SK-N-SH (cell line): ENCODE results near the gene CLCN5. TPM values are rescaled to one million over a fixed set of nuclear protein-coding genes. Genes with fewer than 3 reads are reported as not detected.

Source experiments
- CTCF ChIA-PET: fragments of 300-600, 350-600 bp; formaldehyde crosslinking; extraction: SDS; loops from one replicate; lab custom pipeline; 2021; lab: Yijun Ruan, JAX
- POLR2A ChIA-PET: fragments of 350-600 bp; sonication (Branson Sonifier 250); formaldehyde crosslinking; extraction: SDS; loops from one replicate; lab custom pipeline; 2020; ENCODE audit warnings: antibody characterized with exemption, inconsistent platforms; lab: Yijun Ruan, JAX
- DNase-seq: peaks from one replicate; pipeline ENCODE4 v3.0.0; 2012
- H2AFZ ChIP-seq: fragments of 200-600 bp; sonication (generic); 2 replicates; pipeline ENCODE4 v1.8.1; 2016; ENCODE audit warnings: antibody characterized with exemption, mild to moderate bottlenecking, low read depth
- H3F3A ChIP-seq: fragments of 200-600 bp; sonication (generic); replicated peaks from 2 replicates; pipeline ENCODE3; 2016; ENCODE audit warnings: antibody characterized with exemption, mild to moderate bottlenecking; ENCODE audit not compliant: insufficient read depth
- H3K27ac ChIP-seq, 2 experiments: fragments of 200-500 bp in 1 of 2; fragments of 200-600 bp in 1 of 2; sonication (Bioruptor generic) in 1 of 2; sonication (generic), shearing (Covaris generic) in 1 of 2; 2 replicates each; pipeline versions ENCODE4 v1.5.1 to v1.6.1; 2014 to 2016; ENCODE audit warnings: low read depth in 2 of 2, inconsistent platforms in 1 of 2, low read length in 1 of 2, mild to moderate bottlenecking in 1 of 2, mixed read lengths in 1 of 2
- H3K27me3 ChIP-seq: fragments of 200-600 bp; sonication (generic), shearing (Covaris generic); 2 replicates; pipeline ENCODE4 v1.6.1; 2016; ENCODE audit warnings: mixed run types; ENCODE audit not compliant: insufficient read depth
- H3K36me3 ChIP-seq, 2 experiments: fragments of 200-500 bp in 1 of 2; fragments of 200-600 bp in 1 of 2; sonication (Bioruptor generic) in 1 of 2; sonication (generic) in 1 of 2; replicated peaks in 1 of 2; 2 replicates each; pipeline versions ENCODE3 to v1.5.1; 2014 to 2016; ENCODE audit warnings: low read length in 1 of 2, mild to moderate bottlenecking in 1 of 2; ENCODE audit not compliant: insufficient read depth in 2 of 2, control insufficient read depth in 1 of 2
- H3K4me1 ChIP-seq, 2 experiments: fragments of 200-500 bp in 1 of 2; fragments of 200-600 bp in 1 of 2; sonication (Bioruptor generic) in 1 of 2; sonication (generic), shearing (Covaris generic) in 1 of 2; 2 replicates each; pipeline versions ENCODE4 v1.5.1 to v1.6.1; 2014 to 2016; ENCODE audit warnings: low read depth in 1 of 2, low read length in 1 of 2, mixed run types in 1 of 2; ENCODE audit not compliant: insufficient read depth in 2 of 2, control insufficient read depth in 1 of 2
- H3K4me2 ChIP-seq: fragments of 200-600 bp; sonication (generic), shearing (Covaris generic); 2 replicates; pipeline ENCODE4 v1.6.1; 2017; ENCODE audit warnings: mixed run types
- H3K4me3 ChIP-seq, 2 experiments: fragments of 200-500 bp in 1 of 2; fragments of 200-600 bp in 1 of 2; sonication (Bioruptor generic) in 1 of 2; sonication (generic), shearing (Covaris generic) in 1 of 2; 2 replicates each; pipeline versions ENCODE4 v1.5.1 to v1.8.1; 2014 to 2016; ENCODE audit warnings: low read depth in 2 of 2, inconsistent platforms in 1 of 2, low read length in 1 of 2, mild to moderate bottlenecking in 1 of 2, mixed read lengths in 1 of 2, moderate library complexity in 1 of 2
- H3K79me2 ChIP-seq: fragments of 200-600 bp; sonication (generic); 2 replicates; pipeline ENCODE4 v1.8.1; 2017; ENCODE audit warnings: mild to moderate bottlenecking; ENCODE audit not compliant: insufficient read depth
- H3K9ac ChIP-seq: fragments of 200-600 bp; sonication (generic); 2 replicates; pipeline ENCODE4 v1.6.1; 2017; ENCODE audit warnings: mixed run types
- H3K9me2 ChIP-seq: fragments of 200-600 bp; sonication (generic); 2 replicates; pipeline ENCODE4 v1.6.1; 2017; ENCODE audit warnings: mixed run types
- H3K9me3 ChIP-seq: fragments of 200-600 bp; sonication (generic); 2 replicates; pipeline ENCODE4 v1.6.1; 2017; ENCODE audit warnings: mixed run types, mild to moderate bottlenecking, moderate library complexity
- H4K20me1 ChIP-seq: fragments of 200-600 bp; sonication (generic); 2 replicates; pipeline ENCODE4 v1.6.1; 2017; ENCODE audit warnings: mild to moderate bottlenecking, mixed run types; ENCODE audit not compliant: insufficient read depth
- CHD2 ChIP-seq: fragments of 150-350 bp; IDR thresholded peaks from 2 replicates; pipeline ENCODE4 v1.6.1; 2018; ENCODE audit warnings: low read length; ENCODE audit not compliant: partially characterized antibody
- ELF1 ChIP-seq: IDR thresholded peaks from 2 replicates; pipeline ENCODE4 v1.4.0; 2012
- EP300 ChIP-seq, 2 experiments: IDR thresholded peaks; 2 replicates each; pipeline versions ENCODE4 v1.4.0 to v1.6.1; 2012; ENCODE audit warnings: borderline replicate concordance in 1 of 2, low read depth in 1 of 2, low read length in 1 of 2
- FOXM1 ChIP-seq: IDR thresholded peaks from 2 replicates; pipeline ENCODE4 v1.4.0; 2012; ENCODE audit warnings: low read depth, mild to moderate bottlenecking
- JUND ChIP-seq: IDR thresholded peaks from 2 replicates; pipeline ENCODE4 v1.4.0; 2012
- NFIC ChIP-seq: IDR thresholded peaks from 2 replicates; pipeline ENCODE4 v1.4.0; 2012; ENCODE audit warnings: borderline replicate concordance
- NRF1 ChIP-seq: IDR thresholded peaks from 2 replicates; pipeline ENCODE4 v1.6.1; 2012; ENCODE audit warnings: low read depth, mild to moderate bottlenecking, low read length
- POLR2AphosphoS5 ChIP-seq: IDR thresholded peaks from 2 replicates; pipeline ENCODE4 v1.6.1; 2012; ENCODE audit warnings: low read depth, low read length
- RXRA ChIP-seq: IDR thresholded peaks from 2 replicates; pipeline ENCODE4 v1.4.0; 2012; ENCODE audit warnings: low read depth, mild to moderate bottlenecking, borderline replicate concordance
- SMC3 ChIP-seq: IDR thresholded peaks from 2 replicates; pipeline ENCODE4 v1.6.1; 2012; ENCODE audit warnings: low read depth, low read length, improper control_type of control experiment
- YY1 ChIP-seq: IDR thresholded peaks from 2 replicates; pipeline ENCODE4 v1.4.0; 2012; ENCODE audit warnings: low read depth, mild to moderate bottlenecking
- WGBS: methylation state at CpG from one replicate; pipeline ENCODE4 v1.1.6; 2017; ENCODE audit warnings: low lambda C conversion rate; 5-methylcytosine and 5-hydroxymethylcytosine counted together
- polyA plus RNA-seq, 3 experiments: library from polyadenylated mRNA; depleted of rRNA; stranded (reverse); fragments of >200 nt; gene quantifications; 2 replicates each; pipeline ENCODE4 v1.2.3, GENCODE V29; 2012
- TF ChIP-seq, protein P1 (sequence below): IDR thresholded peaks from 2 replicates; pipeline ENCODE4 v1.4.0; 2012; ENCODE audit warnings: low read depth
- TF ChIP-seq, protein P2 (sequence below): IDR thresholded peaks from 2 replicates; pipeline ENCODE4 v1.6.1; 2012; ENCODE audit warnings: mild to moderate bottlenecking, low read depth, low read length, moderate library complexity
- TF ChIP-seq, protein P3 (sequence below): IDR thresholded peaks from 2 replicates; pipeline ENCODE4; 2012

The CLCN5 gene
- polyA plus RNA-seq, 1 of the 3 experiments (the other 2 are of a cell fraction) = 1.7 TPM

DNA sequence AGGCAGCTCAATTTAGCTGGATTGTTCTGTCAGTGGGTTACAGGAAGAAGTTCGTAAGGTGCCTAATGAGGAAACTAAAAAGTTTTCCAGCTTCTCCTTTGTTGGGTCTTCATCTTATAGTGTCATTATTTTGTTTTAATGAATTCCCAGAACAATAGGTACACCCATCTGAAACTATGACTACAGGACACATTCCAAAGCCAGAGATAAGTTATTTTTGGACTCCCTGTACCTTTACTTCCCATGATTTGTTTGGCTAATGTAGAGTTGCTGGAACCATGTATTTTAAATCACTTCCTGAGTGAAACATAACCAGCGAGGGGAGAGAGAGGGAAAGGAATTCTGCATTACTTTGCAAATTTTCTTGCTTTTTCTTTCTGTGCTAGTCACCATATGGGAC lies 114.0 kb downstream of the CLCN5 start:
- no peak for DNase-seq
- no peak overlapping the region for H3K4me2 ChIP-seq
- H3K4me1 ChIP-seq = no peaks in the 10 kb centered on the region
- WGBS = 32% methylated on average over 2 of the region's 2 CpGs
- H3K4me3 ChIP-seq = no peak overlapping the region
- no peaks in the 10 kb centered on the region for H3K9me2 ChIP-seq
- ChIA-PET CTCF (no interaction called here), POLR2A (no interaction called here)
- H3K9ac ChIP-seq = no peak overlapping the region
- H3K27me3 ChIP-seq = no peaks in the 10 kb centered on the region
- no peaks in the 10 kb centered on the region for H3K36me3 ChIP-seq
- no peaks in the 10 kb centered on the region for H3K9me3 ChIP-seq
- H3K27ac ChIP-seq = no peak overlapping the region
- no peaks in the 10 kb centered on the region for H3F3A ChIP-seq
- no peaks in the 10 kb centered on the region for H3K79me2 ChIP-seq
- H2AFZ ChIP-seq = no peak overlapping the region
- H4K20me1 ChIP-seq = no peaks in the 10 kb centered on the region
- TF ChIP-seq RXRA = no peak
- TF ChIP-seq NFIC = no peak
- TF ChIP-seq, protein P1, sequence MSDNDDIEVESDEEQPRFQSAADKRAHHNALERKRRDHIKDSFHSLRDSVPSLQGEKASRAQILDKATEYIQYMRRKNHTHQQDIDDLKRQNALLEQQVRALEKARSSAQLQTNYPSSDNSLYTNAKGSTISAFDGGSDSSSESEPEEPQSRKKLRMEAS = no peak
- no peak for TF ChIP-seq NRF1
- TF ChIP-seq, protein P2, sequence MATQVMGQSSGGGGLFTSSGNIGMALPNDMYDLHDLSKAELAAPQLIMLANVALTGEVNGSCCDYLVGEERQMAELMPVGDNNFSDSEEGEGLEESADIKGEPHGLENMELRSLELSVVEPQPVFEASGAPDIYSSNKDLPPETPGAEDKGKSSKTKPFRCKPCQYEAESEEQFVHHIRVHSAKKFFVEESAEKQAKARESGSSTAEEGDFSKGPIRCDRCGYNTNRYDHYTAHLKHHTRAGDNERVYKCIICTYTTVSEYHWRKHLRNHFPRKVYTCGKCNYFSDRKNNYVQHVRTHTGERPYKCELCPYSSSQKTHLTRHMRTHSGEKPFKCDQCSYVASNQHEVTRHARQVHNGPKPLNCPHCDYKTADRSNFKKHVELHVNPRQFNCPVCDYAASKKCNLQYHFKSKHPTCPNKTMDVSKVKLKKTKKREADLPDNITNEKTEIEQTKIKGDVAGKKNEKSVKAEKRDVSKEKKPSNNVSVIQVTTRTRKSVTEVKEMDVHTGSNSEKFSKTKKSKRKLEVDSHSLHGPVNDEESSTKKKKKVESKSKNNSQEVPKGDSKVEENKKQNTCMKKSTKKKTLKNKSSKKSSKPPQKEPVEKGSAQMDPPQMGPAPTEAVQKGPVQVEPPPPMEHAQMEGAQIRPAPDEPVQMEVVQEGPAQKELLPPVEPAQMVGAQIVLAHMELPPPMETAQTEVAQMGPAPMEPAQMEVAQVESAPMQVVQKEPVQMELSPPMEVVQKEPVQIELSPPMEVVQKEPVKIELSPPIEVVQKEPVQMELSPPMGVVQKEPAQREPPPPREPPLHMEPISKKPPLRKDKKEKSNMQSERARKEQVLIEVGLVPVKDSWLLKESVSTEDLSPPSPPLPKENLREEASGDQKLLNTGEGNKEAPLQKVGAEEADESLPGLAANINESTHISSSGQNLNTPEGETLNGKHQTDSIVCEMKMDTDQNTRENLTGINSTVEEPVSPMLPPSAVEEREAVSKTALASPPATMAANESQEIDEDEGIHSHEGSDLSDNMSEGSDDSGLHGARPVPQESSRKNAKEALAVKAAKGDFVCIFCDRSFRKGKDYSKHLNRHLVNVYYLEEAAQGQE = no peak
- no peak for TF ChIP-seq CHD2
- TF ChIP-seq, protein P3, sequence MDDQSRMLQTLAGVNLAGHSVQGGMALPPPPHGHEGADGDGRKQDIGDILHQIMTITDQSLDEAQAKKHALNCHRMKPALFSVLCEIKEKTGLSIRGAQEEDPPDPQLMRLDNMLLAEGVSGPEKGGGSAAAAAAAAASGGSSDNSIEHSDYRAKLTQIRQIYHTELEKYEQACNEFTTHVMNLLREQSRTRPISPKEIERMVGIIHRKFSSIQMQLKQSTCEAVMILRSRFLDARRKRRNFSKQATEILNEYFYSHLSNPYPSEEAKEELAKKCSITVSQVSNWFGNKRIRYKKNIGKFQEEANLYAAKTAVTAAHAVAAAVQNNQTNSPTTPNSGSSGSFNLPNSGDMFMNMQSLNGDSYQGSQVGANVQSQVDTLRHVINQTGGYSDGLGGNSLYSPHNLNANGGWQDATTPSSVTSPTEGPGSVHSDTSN = no peak
- TF ChIP-seq JUND = no peak
- TF ChIP-seq FOXM1 = no peak
- no peak for TF ChIP-seq EP300 (IDR thresholded peaks at IDR 0.05; ENCODE audit: borderline replicate concordance in 1 of 2, low read depth in 1 of 2, low read length in 1 of 2)
- no peak for TF ChIP-seq SMC3
- no peak for TF ChIP-seq ELF1
- TF ChIP-seq POLR2AphosphoS5 = no peak
- TF ChIP-seq, all 33 proteins: peak for 0

DNA sequence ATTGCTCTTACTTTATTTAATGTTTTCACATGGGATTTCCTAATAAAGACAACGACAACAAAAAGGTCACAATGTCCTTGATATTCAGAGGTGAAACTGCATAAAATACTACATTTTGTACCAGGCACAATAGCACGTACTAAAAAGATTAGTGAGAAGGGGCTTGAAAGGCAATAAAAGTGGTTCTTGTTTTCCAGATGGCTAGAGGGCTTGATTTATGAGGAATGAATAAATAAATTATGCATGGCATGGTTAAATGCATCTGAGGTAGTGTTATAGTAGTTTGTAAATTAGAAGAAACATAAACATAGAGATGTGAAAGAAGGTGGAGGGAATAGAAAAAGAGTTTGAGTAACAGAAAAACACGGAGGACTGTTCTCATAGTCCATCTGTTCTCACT lies 123.4 kb downstream of the CLCN5 start:
- H3F3A ChIP-seq = no peaks in the 10 kb centered on the region
- no peak overlapping the region for H3K9ac ChIP-seq
- no peaks in the 10 kb centered on the region for H3K27me3 ChIP-seq
- no peak for TF ChIP-seq YY1
- TF ChIP-seq ELF1 = no peak
- TF ChIP-seq FOXM1 = no peak
- TF ChIP-seq, protein P1 = no peak
- TF ChIP-seq, protein P3 = no peak
- no peaks in the 10 kb centered on the region for H4K20me1 ChIP-seq
- H3K79me2 ChIP-seq = no peaks in the 10 kb centered on the region
- no peaks in the 10 kb centered on the region for H3K9me2 ChIP-seq
- H3K36me3 ChIP-seq = no peaks in the 10 kb centered on the region
- no peaks in the 10 kb centered on the region for H3K4me1 ChIP-seq
- 32% methylated on average over 3 of the region's 3 CpGs for WGBS
- no peaks in the 10 kb centered on the region for H3K9me3 ChIP-seq
- no peak overlapping the region for H3K27ac ChIP-seq
- POLR2A ChIA-PET = no interaction called here
- no peak overlapping the region for H3K4me2 ChIP-seq
- no peak for DNase-seq
- H3K4me3 ChIP-seq = no peak overlapping the region
- H2AFZ ChIP-seq = no peak overlapping the region
- CTCF ChIA-PET = no interaction called here
